Activated naive CD4-positive, alpha-beta T cell treated with anti-CD3 and anti-CD28 coated beads, Interleukin-2, amount 50 U/mL, for 72 hours (primary cell): Measurements from ENCODE around the gene HHIPL2. TPM values are rescaled to one million over a fixed set of nuclear protein-coding genes. Genes with fewer than 3 reads are reported as not detected.
A peak's percentile ranks its signal among the peaks of the same experiment; 100 is the strongest.

Experiments used
- ATAC-seq, 2 donors: fragments of 150-1000 bp; cut with Tn5 transposase; 2 replicates each; pipeline ENCODE4 v1.10.0; 2021; ENCODE audit warnings: mild to moderate bottlenecking in 2 of 2, moderate library complexity in 2 of 2
- DNase-seq, 2 donors: peaks; one replicate each; pipeline ENCODE4 v3.0.0; 2021 to 2022; ENCODE audit warnings: low spot score in 2 of 2
- H3K27ac Mint-ChIP-seq, 2 donors: one replicate each; pipeline ENCODE4 v1.8.0; 2022; ENCODE audit warnings: mild to moderate bottlenecking in 2 of 2, mixed read lengths in 2 of 2
- H3K36me3 Mint-ChIP-seq, 2 donors: one replicate each; pipeline ENCODE4 v1.8.0; 2022; ENCODE audit warnings: mixed read lengths in 2 of 2
- H3K9me3 Mint-ChIP-seq, 2 donors: one replicate each; pipeline ENCODE4 v1.8.0; 2022; ENCODE audit warnings: mixed read lengths in 2 of 2
- total RNA-seq, 2 donors: library from RNA; stranded (reverse); gene quantifications; one replicate each; pipeline ENCODE4 v1.2.3, GENCODE V29; 2022

The HHIPL2 gene
- total RNA-seq, result under 1 TPM in 1 of 2 donors, not detected in 1; 0.45 TPM

GRCh38 chr1:222547944-222548671, at the start of gene HHIPL2:
TSS of gene HHIPL2 (minus strand) at chr1:222548104. CDS start at chr1:222548044, 60 bp downstream.
- DNase-seq, result no peak

GRCh38 chr1:222596696-222597095, 48.8 kb upstream of the HHIPL2 start:
- ATAC-seq (no peak), DNase-seq (no peak)
- H3K36me3 Mint-ChIP-seq, result no peaks in the 10 kb centered on the region
- no peak overlapping the region for H3K27ac Mint-ChIP-seq
- H3K9me3 Mint-ChIP-seq, result no peaks in the 10 kb centered on the region

More at GRCh38 chr1:222547944-222548671, at the start of gene HHIPL2:
- Mint-ChIP-seq H3K36me3 (no peaks in the 10 kb centered on the region), H3K27ac (no peak within 1 kb of the TSS), H3K9me3 (no peaks in the 10 kb centered on the region)
- no peak for ATAC-seq

GRCh38 chr1:222594789-222595188, 46.9 kb upstream of the HHIPL2 start:
- ATAC-seq (no peak), DNase-seq (no peak)
- no peaks in the 10 kb centered on the region for H3K9me3 Mint-ChIP-seq
- H3K36me3 Mint-ChIP-seq, result peaks cover 6 to 8% of the 10 kb centered on the region in 2 donors
- H3K27ac Mint-ChIP-seq, result no peak overlapping the region

- no peak for ATAC-seq
- H3K27ac Mint-ChIP-seq, result no peak overlapping the region
- no peaks in the 10 kb centered on the region for H3K9me3 Mint-ChIP-seq
- H3K36me3 Mint-ChIP-seq, result peaks cover 18 to 28% of the 10 kb centered on the region in 2 donors
- no peak for DNase-seq
Measured at GRCh38 chr1:222592171-222592570, 44.3 kb upstream of the HHIPL2 start.

- peak; percentile 76 to 87 for DNase-seq
- ATAC-seq, result peak; percentile 99 to 100
- Mint-ChIP-seq H3K9me3 (no peaks in the 10 kb centered on the region), H3K36me3 (peaks cover 24 to 40% of the 10 kb centered on the region in 2 donors), H3K27ac (peak within 1 kb of the TSS; percentile 97 to 98)
Measured at GRCh38 chr1:222589462-222590302, 41.8 kb upstream of the HHIPL2 start, which contains the start of gene TAF1A. TSS of gene TAF1A (minus strand) at chr1:222589933.

GRCh38 chr1:222588135-222588534, 40.2 kb upstream of the HHIPL2 start:
- no peaks in the 10 kb centered on the region for H3K9me3 Mint-ChIP-seq
- no peak overlapping the region for H3K27ac Mint-ChIP-seq
- H3K36me3 Mint-ChIP-seq, result peaks cover 27 to 51% of the 10 kb centered on the region in 2 donors

GRCh38 chr1:222586842-222587241, 38.9 kb upstream of the HHIPL2 start:
- peaks cover 37 to 63% of the 10 kb centered on the region in 2 donors for H3K36me3 Mint-ChIP-seq
- no peak overlapping the region for H3K27ac Mint-ChIP-seq
- DNase-seq (no peak), ATAC-seq (peak in 1 of 2 donors; percentile 24)
- H3K9me3 Mint-ChIP-seq, result no peaks in the 10 kb centered on the region

More at GRCh38 chr1:222588135-222588534, 40.2 kb upstream of the HHIPL2 start:
- no peak for DNase-seq
- no peak for ATAC-seq

- ATAC-seq (no peak), DNase-seq (no peak)
- H3K9me3 Mint-ChIP-seq, result no peaks in the 10 kb centered on the region
- H3K36me3 Mint-ChIP-seq, result peaks cover 19 to 62% of the 10 kb centered on the region in 2 donors
- H3K27ac Mint-ChIP-seq, result peak overlapping the region in 1 of 2 donors; percentile 36
Measured at GRCh38 chr1:222583079-222583478, 35.2 kb upstream of the HHIPL2 start.

- peak in 1 of 2 donors; percentile 56 for ATAC-seq
- DNase-seq, result no peak
- Mint-ChIP-seq H3K9me3 (no peaks in the 10 kb centered on the region), H3K27ac (peak overlapping the region in 1 of 2 donors; percentile 88), H3K36me3 (peaks cover 19 to 58% of the 10 kb centered on the region in 2 donors)
Measured at GRCh38 chr1:222582099-222582774, 34.3 kb upstream of the HHIPL2 start.

GRCh38 chr1:222579316-222579715, 31.4 kb upstream of the HHIPL2 start:
- no peaks in the 10 kb centered on the region for H3K9me3 Mint-ChIP-seq
- peaks cover 20 to 63% of the 10 kb centered on the region in 2 donors for H3K36me3 Mint-ChIP-seq
- DNase-seq, result no peak
- H3K27ac Mint-ChIP-seq, result no peak overlapping the region
- no peak for ATAC-seq

- ATAC-seq (no peak), DNase-seq (no peak)
- H3K9me3 Mint-ChIP-seq, result peaks cover 0 to 5% of the 10 kb centered on the region in 2 donors
- no peak overlapping the region for H3K27ac Mint-ChIP-seq
- peaks cover 17 to 25% of the 10 kb centered on the region in 2 donors for H3K36me3 Mint-ChIP-seq
Measured at GRCh38 chr1:222570837-222571236, 22.9 kb upstream of the HHIPL2 start.

GRCh38 chr1:222561656-222562055, 13.8 kb upstream of the HHIPL2 start:
- no peak for ATAC-seq
- Mint-ChIP-seq H3K27ac (peak overlapping the region in 1 of 2 donors; percentile 56), H3K36me3 (peaks cover 0 to 6% of the 10 kb centered on the region in 2 donors), H3K9me3 (no peaks in the 10 kb centered on the region)
- no peak for DNase-seq

- ATAC-seq (no peak), DNase-seq (no peak)
- peaks cover 0 to 6% of the 10 kb centered on the region in 2 donors for H3K36me3 Mint-ChIP-seq
- no peak overlapping the region for H3K27ac Mint-ChIP-seq
- no peaks in the 10 kb centered on the region for H3K9me3 Mint-ChIP-seq
Measured at GRCh38 chr1:222557574-222557973, 9.7 kb upstream of the HHIPL2 start.

- DNase-seq, result no peak
- ATAC-seq, result no peak
- no peak overlapping the region for H3K27ac Mint-ChIP-seq
- no peaks in the 10 kb centered on the region for H3K9me3 Mint-ChIP-seq
- H3K36me3 Mint-ChIP-seq, result peaks cover 0 to 6% of the 10 kb centered on the region in 2 donors
Measured at GRCh38 chr1:222557148-222557547, 9.2 kb upstream of the HHIPL2 start.

GRCh38 chr1:222555992-222556615, 8.2 kb upstream of the HHIPL2 start:
- Mint-ChIP-seq H3K9me3 (no peaks in the 10 kb centered on the region), H3K27ac (peak overlapping the region in 1 of 2 donors; percentile 20), H3K36me3 (no peaks in the 10 kb centered on the region)
- ATAC-seq, result no peak
- no peak for DNase-seq

GRCh38 chr1:222554177-222554576, 6.3 kb upstream of the HHIPL2 start:
- Mint-ChIP-seq H3K9me3 (no peaks in the 10 kb centered on the region), H3K27ac (no peak overlapping the region), H3K36me3 (no peaks in the 10 kb centered on the region)
- ATAC-seq (no peak), DNase-seq (no peak)
